ENCODE data around the gene EVI5. TPM values are rescaled to one million over a fixed set of nuclear protein-coding genes. Genes with fewer than 3 reads are reported as not detected.

Gene EVI5
- total and polyA plus RNA-seq, 10 of the 15 experiments (the other 5 are each of a cell fraction or from before 2014, with no cell fraction given): 0.27 to 6.8 (median 1.7) TPM

DNA sequence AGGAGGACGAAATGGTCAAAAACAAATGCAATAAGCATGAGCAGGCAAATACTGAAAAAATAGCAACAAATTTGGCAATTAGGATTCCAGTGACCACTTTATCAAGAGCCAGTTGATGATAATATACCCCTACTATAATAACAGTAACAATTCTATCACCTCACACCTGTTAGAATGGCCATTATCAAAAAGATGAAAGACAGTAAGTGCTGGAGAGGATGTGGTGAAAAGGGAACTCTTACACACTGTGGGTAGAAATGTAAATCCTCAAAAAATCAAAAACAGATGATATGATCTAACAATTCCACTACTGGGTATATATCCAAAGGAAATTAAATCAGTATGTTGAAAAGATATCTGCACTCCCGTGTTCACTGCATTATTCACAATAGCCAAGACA is 183.9 kb downstream of the EVI5 start:
- DNase-seq (ENCODE audit: low read depth, low spot score): no peak
- TF ChIP-seq ZNF384 (IDR thresholded peaks at IDR 0.05; ENCODE audit: borderline replicate concordance, low read depth, low read length): no peak
- TF ChIP-seq, protein P1, sequence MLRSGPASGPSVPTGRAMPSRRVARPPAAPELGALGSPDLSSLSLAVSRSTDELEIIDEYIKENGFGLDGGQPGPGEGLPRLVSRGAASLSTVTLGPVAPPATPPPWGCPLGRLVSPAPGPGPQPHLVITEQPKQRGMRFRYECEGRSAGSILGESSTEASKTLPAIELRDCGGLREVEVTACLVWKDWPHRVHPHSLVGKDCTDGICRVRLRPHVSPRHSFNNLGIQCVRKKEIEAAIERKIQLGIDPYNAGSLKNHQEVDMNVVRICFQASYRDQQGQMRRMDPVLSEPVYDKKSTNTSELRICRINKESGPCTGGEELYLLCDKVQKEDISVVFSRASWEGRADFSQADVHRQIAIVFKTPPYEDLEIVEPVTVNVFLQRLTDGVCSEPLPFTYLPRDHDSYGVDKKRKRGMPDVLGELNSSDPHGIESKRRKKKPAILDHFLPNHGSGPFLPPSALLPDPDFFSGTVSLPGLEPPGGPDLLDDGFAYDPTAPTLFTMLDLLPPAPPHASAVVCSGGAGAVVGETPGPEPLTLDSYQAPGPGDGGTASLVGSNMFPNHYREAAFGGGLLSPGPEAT (IDR thresholded peaks at IDR 0.05; ENCODE audit: low read depth): no peak
- no peak for TF ChIP-seq PAX8 (IDR thresholded peaks at IDR 0.05)
- no peak for TF ChIP-seq SP1 (IDR thresholded peaks at IDR 0.05; ENCODE audit: low read depth, low read length)
- TF ChIP-seq RUNX3 (IDR thresholded peaks at IDR 0.05; ENCODE audit: low read length): no peak
- ChIA-PET CTCF (interaction anchor here (0.6 to 6.2 kb wide), 4 partner anchors 114 to 297 kb away, joined by 3 to 48 read pairs (median 4); partner anchors contain the start of gene GFI1), SMC1A (ENCODE audit: uncharacterized antibody, unreplicated experiment) (interaction anchor here (0.9 to 1.9 kb wide), 5 partner anchors 63 to 293 kb away, joined by 3 to 10 read pairs (median 3); no protein-coding TSS in a partner anchor), POLR2A (no interaction called here), RAD21 (ENCODE audit: unreplicated experiment) (interaction anchor here (1.3 to 2.4 kb wide), 2 partner anchors 141 to 291 kb away, joined by 4 to 7 read pairs; no protein-coding TSS in a partner anchor)
- no peak overlapping the region for H3K9ac ChIP-seq (ENCODE audit: control insufficient read depth, insufficient read depth, low read length)
- no peak overlapping the region for H3K4me3 ChIP-seq
- in situ Hi-C loops (cut with MboI): loop anchor here (5.0 to 25.0 kb wide), 3 partner anchors 139 to 1089 kb away; partner anchors contain the start of gene CDC7
- no peaks in the 10 kb centered on the region for H3K27me3 ChIP-seq (replicated peaks in 1 of 2; ENCODE audit: control insufficient read depth in 2 of 2, insufficient read depth in 2 of 2, low read length in 1 of 2)
- no peak overlapping the region for H2AFZ ChIP-seq (ENCODE audit: control insufficient read depth, low read depth, low read length)
- H3K27ac ChIP-seq (ENCODE audit: control insufficient read depth, insufficient read depth): no peak overlapping the region
- WGBS (ENCODE audit: insufficient coverage, insufficient replicate concordance, low lambda C conversion rate, missing lambda C conversion rate): 96% methylated on average over 2 of the region's 2 CpGs
- no peaks in the 10 kb centered on the region for H3K4me1 ChIP-seq (ENCODE audit: control insufficient read depth, insufficient read depth, low read length)
- no peaks in the 10 kb centered on the region for H3K9me3 ChIP-seq (replicated peaks; ENCODE audit: control insufficient read depth, insufficient read depth, low read length)
- no TSS peak for BruUV-seq (replicated peaks)
- no peaks in the 10 kb centered on the region for H3K79me2 ChIP-seq (ENCODE audit: control insufficient read depth, insufficient read depth, low read length)
- no peak for ATAC-seq
- H4K20me1 ChIP-seq (ENCODE audit: control insufficient read depth, insufficient read depth): no peaks in the 10 kb centered on the region
- intact Hi-C loops (cut with micrococcal nuclease; ENCODE audit: unreplicated experiment): no loop called here
- FAIRE-seq: peak; percentile 47
- H3K4me2 ChIP-seq (ENCODE audit: control insufficient read depth, insufficient read depth): no peak overlapping the region
- no peaks in the 10 kb centered on the region for H3K36me3 ChIP-seq (ENCODE audit: control insufficient read depth in 2 of 2, insufficient read depth in 2 of 2, low read length in 1 of 2)
